Non-pigmented ciliary epithelial cell (primary cell): ENCODE measurements around the gene DBF4B.
"Not testable (repeated sequence)": the region's sequence is repeated elsewhere in the genome, so short reads cannot be mapped to it uniquely, and the experiment has no call there.

Source experiments
- DNase-seq: peaks from one replicate; pipeline ENCODE4 v3.0.0-alpha.2; 2010; ENCODE audit warnings: low read depth

The DBF4B gene

DNA sequence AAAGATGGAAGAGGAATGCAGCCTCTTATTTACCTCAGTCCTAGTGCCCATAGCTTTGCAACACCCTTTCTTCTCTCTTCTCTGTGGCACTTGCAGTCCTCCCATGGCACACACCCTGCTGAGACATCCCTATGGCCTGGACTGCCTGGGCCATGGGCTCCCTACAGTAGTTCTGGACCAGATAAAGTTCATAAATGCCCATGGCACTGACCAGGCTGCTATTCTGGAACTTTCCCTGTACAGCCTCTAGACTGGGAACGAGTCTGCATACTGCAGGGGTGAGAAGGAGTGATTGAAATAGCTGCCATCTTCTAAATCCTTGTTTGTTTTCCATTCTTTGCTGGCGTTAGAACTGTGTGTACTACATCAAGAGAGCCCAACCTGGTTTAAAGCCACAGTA lies 25.8 kb downstream of the DBF4B start:
- no peak for DNase-seq

- no peak for DNase-seq
Observed at GRCh38 chr17:44736551-44737240, 28.2 kb downstream of the DBF4B start.

DNA sequence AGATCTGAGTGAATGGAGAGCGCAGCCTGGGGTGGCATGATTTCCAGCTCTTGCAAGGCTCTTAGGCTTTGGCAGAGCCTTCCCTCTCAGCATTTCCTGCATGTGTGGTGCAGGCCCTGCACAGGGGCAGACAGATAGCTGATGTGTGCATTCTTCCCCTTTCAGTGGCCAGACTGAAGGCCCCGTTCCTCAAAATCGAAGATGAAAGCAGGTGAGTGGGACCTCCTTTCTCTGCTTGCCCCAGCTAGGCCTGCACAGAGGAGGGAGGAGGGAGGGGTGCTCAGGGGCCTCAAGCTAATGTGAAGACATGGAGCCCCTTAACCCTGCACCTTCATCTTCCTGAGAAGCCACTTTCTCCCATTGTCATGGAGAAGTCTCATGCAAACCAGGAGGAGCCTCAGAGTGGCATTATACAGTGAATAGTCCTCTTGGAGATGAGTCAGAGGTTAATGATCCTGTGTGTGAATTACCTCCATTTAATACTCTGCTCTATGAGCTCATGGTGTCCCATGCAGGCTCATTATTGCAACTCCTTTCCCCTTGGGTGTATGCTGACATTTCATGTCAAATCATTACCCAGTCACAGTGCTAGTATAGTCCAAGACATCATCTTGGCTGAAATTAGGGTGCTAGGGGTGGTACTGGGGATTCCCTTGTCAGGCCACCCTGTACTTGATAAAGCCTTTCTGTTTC lies 29.9 kb downstream of the DBF4B start:
- DNase-seq, result no peak

- DNase-seq, result no peak
Observed at GRCh38 chr17:44741316-44741715, 32.9 kb downstream of the DBF4B start.

DNA sequence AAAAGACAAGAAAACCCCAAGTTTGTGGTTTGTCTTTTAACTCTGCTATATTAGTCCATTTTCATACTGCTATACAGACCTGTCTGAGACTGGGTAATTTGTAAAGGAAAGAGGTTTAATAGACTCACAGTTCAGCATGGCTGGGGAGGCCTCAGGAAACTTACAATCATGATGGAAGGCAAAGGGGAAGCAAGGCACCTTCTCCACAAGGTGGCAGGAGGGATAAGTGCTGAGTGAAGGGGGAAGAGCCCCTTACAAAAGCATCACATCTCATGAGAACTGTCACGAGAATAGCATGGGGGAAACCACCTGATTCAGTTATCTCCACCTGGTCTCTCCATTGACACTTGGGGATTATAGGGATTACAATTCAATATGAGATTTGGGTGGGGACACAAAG lies 36.8 kb downstream of the DBF4B start:
- DNase-seq, result no peak

GRCh38 chr17:44745738-44746137 lies 37.3 kb downstream of the DBF4B start:
- DNase-seq, result not testable (repeated sequence)

DNA sequence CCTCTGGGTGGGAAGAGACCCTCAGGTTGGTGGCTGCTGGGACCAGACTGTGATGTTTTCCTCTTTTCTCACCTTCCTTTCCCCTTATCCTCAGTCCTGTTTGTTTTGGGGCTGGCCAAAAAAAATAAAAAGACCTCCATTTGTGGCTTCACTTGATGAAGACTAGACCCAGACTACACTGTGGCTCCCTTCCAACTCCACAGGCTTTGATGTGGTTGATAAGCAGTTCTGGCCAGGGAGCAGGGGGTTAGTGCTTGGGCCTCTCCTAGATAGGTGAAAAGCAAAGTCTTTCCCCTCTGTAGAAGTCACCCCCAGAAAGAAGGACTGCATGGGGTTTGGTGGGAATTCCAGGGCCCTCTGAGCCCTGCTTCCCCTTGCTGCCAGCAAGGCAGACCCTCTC lies 39.1 kb downstream of the DBF4B start:
- no peak for DNase-seq

DNA sequence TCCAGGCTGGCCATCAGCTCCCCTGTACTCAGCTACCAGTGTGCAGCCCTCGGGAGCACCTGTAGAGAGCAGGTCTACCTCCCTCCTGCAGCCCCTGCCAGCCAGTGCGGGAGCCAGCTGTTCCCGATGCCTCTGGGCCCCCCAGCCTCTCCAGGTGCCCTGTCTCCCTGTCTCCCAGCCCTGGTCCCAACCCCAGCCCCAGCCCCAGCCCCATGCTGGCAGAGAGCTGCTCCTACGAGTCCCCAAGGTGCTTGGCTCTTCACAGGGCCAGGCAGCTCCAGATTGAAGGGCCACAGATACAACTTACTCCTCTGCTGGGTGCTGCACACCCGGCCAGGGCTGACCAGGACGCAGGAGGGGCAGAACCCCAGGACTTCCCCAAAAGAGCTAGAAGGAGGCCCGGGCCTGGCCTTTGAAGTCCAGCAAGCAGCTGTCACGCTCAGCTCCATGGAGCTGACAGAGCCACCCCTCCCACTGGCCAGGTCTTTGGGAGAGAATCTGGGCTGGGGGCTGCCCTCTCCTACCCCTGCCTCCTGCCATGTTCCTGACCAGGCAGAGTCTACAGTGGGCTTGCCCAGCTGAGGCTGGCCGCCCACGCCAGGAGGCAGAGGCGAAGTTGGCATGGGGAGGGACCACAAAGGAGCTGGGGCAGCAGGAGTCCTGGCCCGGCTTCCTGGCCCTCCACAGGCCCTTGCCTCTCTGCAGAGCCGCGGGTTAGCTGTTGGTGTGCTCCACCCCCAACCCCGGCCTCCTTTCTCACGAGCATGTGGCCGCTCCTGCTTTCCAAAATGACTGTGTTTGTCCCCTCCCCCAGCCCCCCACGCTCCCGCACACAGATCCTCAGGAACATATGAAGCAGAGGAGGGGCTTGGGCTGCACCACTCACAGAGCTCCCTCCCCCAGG lies 40.9 kb downstream of the DBF4B start:
- DNase-seq, result no peak

DNA sequence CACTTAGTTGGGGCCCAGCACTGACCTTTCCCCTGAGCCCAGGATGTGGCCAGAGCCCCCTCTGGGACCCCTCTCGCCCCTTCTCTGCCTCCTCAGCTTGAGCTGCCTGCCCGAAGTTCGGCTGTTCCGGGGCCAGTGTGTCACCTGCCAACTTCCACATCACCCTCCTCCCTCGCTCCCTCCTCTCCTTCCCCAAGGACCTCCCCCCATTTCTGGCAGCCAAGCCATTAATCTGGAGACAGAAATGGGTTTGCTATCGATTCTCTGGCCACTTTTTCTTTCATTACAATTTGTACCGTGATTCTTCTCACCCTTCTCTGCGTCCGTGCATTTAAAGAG lies 41.5 kb downstream of the DBF4B start:
- DNase-seq, result no peak

DNA sequence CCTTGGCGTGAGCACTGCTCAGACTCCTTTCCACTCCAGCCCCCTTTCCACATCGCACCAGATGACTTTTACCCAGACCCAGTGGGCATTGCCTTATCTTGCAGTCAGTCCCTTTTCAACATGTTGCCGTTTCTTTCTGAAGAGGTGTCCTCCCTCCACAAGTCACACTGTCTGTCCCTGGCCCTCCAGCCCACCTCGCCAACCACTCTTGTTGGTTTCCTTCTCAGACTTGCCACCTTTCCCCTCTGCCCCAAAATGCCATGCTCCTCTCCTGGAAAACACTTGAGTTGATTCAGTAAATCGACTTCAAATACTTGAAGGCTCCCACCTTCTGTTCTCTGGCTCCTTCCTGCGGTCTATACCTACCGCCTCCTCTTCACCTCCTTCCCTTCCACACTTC lies 42.9 kb downstream of the DBF4B start:
- DNase-seq, result no peak

DNA sequence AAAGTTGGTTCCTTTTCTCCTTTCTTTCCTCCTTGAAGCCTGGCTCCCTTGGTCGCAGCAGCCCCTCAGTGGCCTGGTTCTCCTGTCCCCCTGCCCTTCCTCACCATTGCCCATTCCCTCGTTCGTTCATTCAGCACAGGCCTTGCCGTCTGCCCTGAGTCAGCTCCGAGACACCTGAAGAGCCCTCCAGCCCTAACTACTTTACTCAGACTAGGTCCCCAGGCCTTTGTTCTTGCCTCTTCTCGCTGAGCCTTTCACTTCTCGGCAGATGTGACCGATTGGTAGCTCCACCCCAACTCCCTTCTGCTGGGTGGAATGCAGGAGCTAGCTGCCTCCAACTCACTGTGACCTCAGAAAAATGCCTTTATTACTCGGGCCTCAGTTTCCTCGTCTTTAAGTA lies 43.3 kb downstream of the DBF4B start:
- no peak for DNase-seq

DNA sequence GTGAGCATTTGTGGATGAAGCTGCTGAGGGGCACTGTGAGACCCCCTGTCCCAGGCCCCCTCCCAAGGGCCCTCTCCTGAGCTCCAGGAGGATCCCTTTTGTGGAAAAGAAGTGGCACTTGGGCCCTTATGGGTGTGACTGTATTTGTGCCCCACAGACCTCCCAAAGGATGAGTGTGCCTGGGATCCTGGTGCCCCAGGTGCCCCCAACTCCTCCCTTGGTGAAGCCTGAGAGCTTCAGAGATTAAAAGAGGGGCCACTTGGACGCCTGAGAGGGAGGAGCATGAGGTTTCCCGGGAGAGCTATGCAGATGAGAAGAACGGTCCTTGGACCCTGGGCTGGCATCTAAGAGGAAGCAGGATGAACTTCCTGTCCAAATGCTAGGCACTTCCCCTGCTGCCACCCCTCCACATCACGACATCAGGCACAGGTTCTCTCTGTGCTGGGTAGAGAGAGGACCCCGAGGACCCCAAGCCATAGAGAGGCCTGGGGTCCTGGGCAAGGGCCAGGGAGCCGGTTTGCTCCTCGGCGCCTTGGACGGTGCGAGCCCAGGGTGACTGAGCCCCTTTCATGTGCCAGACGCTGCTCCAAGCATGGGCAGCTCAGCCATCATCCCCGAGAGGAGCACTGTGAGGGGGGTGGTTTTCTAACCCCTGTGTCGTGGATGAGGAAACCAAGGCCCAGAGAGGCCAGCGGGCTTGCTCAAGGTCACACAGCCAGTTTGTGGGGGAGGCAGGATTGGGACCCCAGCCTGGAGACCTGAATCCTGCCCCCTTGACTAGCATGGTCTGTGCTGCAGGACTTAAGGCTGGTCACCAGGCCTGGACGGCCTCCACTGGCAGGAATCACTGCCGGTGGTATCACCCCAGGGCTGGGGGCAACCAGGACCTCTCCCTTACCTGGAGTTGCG lies 44.7 kb downstream of the DBF4B start:
- DNase-seq, result no peak

GRCh38 chr17:44754276-44754675 lies 45.8 kb downstream of the DBF4B start:
- no peak for DNase-seq

DNA sequence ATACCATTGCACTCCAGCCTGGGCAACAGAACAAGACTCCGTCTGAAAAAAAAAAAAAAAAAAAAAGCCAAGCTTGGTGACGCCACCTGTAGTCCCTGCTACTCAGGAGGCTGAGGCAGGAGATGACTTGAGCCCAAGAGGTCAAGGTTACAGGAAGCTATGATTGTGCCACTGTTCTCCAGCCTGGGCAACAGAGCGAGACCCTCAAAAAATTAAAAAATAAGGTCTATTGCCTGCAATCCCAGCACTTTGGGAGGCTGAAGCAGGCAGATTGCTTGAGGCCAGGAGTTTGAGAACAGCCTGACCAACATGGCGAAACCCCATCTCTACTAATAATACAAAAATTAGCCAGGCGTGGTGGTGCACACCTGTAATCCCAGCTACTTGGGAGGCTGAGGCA lies 46.7 kb downstream of the DBF4B start:
- DNase-seq, result not testable (repeated sequence)

DNA sequence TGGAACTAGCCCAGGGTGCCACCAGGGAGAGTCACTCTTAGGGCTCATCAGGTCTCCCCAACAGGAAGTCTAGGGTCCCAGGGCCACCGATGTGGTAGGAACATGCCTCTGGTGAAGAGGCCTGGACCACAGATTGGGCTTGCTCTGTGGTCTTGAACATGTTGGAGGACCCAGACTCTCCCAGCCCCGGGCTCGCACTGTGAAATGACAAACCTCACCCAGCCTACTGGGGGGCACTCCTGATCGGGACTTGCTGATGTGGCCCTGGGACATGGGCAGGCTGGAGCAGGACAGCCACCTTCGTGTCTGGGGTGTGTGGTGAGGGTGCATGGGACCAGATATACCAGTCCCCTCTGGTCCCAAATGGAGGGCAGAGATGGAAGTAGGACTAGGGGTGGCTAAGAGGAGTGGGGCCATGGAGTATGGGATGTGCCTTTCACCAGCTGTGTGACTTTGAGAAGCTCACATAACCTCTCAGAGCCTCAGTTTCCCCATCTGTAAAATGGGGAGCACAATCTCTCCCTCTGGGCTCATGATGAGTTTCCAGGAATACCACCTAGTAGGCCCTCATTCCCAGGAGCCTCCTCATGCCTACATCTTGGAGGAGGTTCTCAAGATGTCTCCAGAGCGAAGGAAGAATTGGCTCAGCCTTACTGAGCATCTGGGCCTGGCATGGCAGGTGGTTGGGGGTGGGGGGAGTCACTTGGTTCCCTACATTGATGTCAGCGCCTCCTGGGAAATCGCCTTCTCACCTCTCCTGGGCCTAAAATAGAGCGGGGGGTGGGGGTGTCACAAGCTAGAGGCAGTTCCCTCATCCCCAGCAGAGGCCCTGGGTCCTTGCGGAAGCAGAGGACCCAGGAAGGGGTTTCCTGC lies 48.8 kb downstream of the DBF4B start:
- no peak for DNase-seq

- no peak for DNase-seq
Observed at GRCh38 chr17:44757918-44758413, 49.5 kb downstream of the DBF4B start.

DNA sequence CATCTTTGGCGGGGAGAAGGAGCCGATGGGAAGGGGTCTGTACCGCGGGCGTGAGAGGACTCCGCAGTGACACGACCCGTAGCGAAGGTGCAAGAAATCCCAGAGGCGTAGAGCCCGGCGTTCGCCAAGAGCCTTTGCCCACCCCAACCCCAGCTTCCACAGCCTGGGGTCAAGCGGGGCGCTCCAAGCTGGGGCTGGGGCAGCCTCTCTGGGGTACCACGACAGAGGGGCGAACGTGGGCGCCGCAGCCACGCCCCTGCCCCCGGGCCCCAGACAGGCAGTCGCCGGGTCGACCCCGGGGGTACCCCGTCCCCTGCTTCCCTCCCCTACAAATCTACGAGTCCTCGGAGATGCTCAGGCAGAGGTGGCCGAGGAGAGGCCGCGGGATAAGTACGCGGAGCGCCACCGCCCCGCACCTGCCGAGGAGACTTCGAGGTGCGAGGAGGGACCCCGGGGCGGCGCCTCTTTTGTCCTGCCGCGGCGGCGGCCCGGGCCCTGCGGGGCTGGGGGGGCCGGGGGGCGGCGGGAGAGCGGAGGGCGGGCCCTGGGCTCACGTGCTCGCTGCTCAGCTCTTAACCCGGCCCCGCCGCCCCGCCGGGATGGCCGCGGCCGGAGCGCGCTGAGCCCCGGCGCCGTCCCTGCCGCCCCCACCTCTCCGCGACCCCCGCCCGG lies 50.1 kb downstream of the DBF4B start, which contains the start of gene ADAM11:
Gene ADAM11 (plus strand): TSS at position 575 of the 672 bp plus-strand sequence. CDS start 212 bp downstream, outside the sequence.
- DNase-seq, result no peak

GRCh38 chr17:44759086-44759915 lies 50.8 kb downstream of the DBF4B start:
- no peak for DNase-seq

GRCh38 chr17:44759916-44760243 lies 51.4 kb downstream of the DBF4B start:
- no peak for DNase-seq
